DND-41 (cell line): ENCODE data around the gene CTNNA1.

Source experiments
- CTCF ChIP-seq: IDR thresholded peaks from 2 replicates; pipeline ENCODE4 v1.5.1; 2012; ENCODE audit warnings: borderline replicate concordance, low read length, moderate library complexity, mild to moderate bottlenecking; ENCODE audit not compliant: poor library complexity, severe bottlenecking; ENCODE audit errors: extremely low read depth
- EZH2 ChIP-seq: IDR thresholded peaks from 3 replicates; pipeline ENCODE4 v1.6.1; 2012; ENCODE audit warnings: borderline replicate concordance, low read depth, mild to moderate bottlenecking, moderate library complexity, low read length, inconsistent platforms; ENCODE audit not compliant: severe bottlenecking

- TF ChIP-seq EZH2: no peak
- no peak for TF ChIP-seq CTCF
Measured at GRCh38 chr5:138841531-138841930, 88.3 kb downstream of the CTNNA1 start.
